Activated CD4-positive, alpha-beta T cell treated with anti-CD3 and anti-CD28 coated beads, Interleukin-2, amount 50 U/mL, for 16 hours (primary cell): Measurements from ENCODE around the gene ARSG.

Source experiments
- DNase-seq: peaks from one replicate; pipeline ENCODE4 v3.0.0-alpha.2; 2020

Gene ARSG

GRCh38 chr17:68456339-68457167, 165.3 kb downstream of the ARSG start:
- DNase-seq = no peak

DNA sequence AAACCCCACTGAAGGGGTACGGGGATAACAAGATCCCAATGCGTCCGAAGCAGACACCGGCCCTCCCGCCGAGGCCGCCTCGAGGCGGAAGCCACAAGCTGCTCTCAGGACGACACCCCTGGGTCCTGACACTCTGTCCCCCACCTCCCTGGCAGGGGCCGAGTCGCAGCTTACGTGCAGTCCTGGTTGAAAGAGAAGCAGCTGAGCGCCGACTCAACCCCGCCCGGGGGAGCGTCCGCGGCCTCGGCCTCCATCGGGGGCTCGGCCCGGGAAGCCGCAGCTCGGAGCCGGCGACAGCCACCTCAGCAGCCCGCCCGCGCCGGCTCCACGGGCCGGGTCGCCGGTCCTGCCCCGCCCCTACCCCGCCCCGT, 165.9 kb downstream of the ARSG start, which contains the start of gene WIPI1:
Gene WIPI1, minus strand, starts transcription at position 329 of the 371 bp plus-strand sequence. Its CDS starts 75 bp downstream, at position 254.
- no peak for DNase-seq

DNA sequence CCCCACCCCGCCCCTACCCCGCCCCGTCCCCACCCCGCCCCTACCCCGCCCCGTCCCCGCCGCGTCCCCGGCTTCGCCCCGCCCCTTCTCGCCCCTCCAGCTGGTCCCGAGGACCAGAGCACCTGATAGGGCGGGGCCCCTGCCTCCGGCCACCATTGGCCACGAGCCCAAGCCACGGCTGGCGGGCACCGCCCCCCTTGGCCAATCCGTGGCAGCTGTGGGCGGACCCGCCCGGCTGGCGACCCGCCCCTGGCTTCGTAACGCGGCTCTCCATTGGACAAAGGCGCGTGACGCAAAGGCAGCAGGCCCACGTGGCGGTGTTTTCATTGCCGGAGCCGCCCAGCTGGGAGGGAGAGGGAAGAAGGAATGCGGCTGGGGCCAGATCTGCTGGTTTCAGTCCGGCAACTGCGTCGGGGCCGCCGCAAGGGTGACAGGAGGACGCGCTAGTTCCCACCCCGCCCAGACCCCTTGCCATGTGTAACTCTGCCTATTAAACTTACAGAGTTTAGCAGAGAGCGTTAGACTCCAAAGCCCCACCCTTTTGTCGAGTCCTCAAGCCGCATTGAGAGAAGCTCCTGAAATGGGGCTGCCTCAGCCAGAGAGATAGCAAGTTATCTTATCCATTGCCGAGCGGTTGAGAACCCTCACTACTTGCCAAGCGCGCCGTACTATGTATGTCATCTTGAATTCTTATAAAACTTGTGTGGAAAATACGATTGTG, 166.4 kb downstream of the ARSG start:
- peak; percentile 98 for DNase-seq

- peak; percentile 46 for DNase-seq
Measured at GRCh38 chr17:68458260-68459036, 167.2 kb downstream of the ARSG start.

DNA sequence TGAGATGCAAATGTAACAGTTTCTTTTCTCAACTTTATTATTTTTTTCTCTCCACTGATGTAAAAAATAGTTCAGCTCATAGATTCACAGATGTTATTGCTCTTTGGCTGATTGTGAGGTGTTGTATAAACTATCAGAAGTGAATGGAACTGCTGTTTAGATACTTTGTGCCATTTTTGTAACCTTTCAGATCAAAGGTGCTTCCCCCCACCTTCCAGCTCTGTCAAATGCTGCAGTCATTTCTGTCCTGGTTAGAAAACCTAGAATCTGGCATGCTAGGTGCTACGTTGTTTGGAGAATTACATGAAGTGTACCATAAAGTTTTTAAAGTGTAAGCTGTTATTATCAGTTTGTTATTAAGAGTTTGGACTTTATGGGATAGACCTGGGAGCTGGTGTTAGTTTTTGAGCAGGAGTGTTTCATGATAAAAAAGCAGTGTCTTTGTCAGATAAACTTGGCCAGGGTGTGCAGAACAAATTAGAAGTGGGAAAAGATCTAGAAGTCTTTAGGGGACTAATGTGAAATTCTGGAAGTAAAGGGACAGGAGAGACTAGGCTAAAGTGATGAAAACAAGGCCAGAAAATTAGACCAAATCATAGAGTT, 167.8 kb downstream of the ARSG start:
- peak; percentile 49 for DNase-seq

- DNase-seq = peak; percentile 45
Measured at GRCh38 chr17:68460146-68460545, 168.9 kb downstream of the ARSG start.

DNA sequence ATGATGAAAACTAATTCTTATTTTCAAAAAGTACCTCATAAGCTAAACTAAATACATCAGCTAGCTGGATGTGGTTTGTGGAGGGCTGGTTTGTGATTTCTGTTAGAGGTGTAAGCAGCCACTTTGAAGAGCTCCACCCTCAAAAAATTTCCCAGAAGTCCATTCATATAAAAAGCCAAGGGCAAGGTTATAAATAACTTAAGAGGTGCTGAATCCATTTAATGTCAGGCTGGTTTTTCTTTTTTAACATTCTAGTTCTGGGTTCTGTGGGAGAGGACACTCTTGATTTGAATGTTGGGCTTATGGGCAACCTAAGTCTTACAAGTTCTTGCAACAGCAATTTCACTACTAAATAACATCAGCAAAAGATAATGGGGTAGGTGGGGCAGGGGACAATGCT, 169.4 kb downstream of the ARSG start:
- DNase-seq = peak; percentile 85

GRCh38 chr17:68461122-68461539, 169.8 kb downstream of the ARSG start:
- DNase-seq = peak; percentile 66

GRCh38 chr17:68461589-68461988, 170.3 kb downstream of the ARSG start:
- DNase-seq = peak; percentile 79

DNA sequence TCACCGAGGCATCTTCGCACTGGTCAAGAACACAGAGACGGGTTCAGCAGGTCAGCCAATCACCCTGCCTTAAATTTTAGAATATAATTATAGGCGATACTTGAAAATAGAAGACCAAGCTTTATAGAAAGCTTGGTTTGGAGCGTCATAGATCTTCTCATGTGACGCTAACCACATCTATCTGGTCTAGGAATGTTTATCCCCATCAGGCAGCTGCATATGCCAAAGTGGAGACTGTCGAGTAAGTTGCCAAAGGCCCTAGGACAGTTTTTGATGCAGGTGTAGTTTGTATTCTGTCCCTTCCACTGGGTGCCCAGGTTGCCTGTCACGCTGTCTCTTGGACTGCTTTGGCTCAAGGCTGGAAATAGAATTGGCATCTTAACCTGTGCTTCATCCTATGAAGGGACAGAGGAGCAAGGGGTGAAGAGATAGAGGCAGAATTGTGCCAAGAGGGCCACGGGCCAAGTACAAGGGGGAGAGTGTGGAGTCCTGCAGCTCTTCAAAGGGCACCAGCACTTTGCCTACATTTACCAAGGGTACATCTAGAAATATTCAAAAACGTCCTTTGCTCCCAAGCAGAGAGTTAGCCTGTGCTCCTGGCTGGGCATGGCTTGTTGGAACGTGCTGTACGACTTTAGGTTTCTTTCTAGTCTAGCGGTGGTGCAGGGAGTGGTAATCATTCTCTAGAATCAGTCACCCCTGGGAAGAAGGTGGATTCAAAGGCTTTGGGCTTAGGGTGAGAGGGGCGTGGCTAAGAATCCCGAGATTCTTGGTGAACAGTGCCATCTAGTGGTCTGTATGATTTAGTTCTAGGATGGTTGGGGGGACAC, 171.3 kb downstream of the ARSG start:
- DNase-seq = peak; percentile 91

- DNase-seq = no peak
Measured at GRCh38 chr17:68463211-68464019, 172.1 kb downstream of the ARSG start.

DNA sequence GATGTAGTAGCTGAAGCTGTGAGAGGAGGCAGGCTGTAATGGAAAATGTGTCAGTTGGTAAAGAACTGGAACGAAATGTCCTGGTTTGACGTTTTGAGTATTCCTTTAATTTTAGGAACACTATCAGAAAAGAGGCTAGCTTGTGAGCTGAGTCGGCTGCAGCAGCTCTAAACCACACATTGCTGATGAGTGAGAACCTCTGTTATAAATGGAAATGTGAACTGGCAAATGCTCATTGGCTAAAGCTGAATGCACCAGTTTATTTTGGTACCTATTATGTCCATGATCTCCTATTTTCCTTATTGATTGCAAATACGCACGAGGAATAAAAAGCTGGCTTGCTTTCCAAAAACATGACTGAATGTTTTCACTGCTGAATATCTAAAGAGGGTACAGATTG, 177.0 kb downstream of the ARSG start:
- no peak for DNase-seq

DNA sequence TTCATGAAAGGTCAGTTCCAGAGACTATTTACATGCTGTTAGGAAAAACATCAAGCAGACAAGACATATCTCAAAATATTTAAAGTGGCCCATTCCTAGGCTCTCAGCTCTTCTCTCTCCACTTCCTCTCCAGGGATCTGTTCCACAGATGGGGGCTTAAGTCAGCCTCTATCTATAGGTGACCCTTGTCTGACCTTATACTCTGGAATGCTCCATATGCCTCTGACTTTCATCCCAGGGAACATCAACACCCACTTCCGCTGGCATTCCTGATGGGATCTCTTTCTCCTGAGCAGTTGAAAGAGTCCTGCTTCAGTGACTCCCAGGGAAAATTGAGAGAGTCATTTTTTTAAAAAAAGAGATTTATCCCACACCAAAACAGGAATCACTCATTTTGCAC, 177.5 kb downstream of the ARSG start:
- no peak for DNase-seq
